Adrenal gland (tissue), 5 donors: ENCODE results near the gene CFAP58.

Source experiments
- CTCF ChIP-seq, 6 experiments: fragments of 450-650 bp in 4 of 6; fragments of 200-600 bp in 2 of 6; sonication (generic) in 1 of 6; IDR thresholded peaks; 1 replicate in 5 of 6; 2 replicates in 1 of 6; pipeline versions ENCODE4 v1.5.1 to v1.8.0; 2016 to 2021; ENCODE audit warnings: antibody characterized with exemption in 6 of 6, mild to moderate bottlenecking in 2 of 6, moderate library complexity in 1 of 6
- POLR2A ChIP-seq, 2 donors: fragments of 450-650 bp; IDR thresholded peaks; one replicate each; pipeline ENCODE4 v1.6.1; 2017; ENCODE audit warnings: antibody characterized with exemption in 2 of 2, mild to moderate bottlenecking in 2 of 2, moderate library complexity in 1 of 2
- donor health status: DM: no; HTN: no; CAD: no.

GRCh38 chr10:104345941-104346340 is 7.7 kb upstream of the CFAP58 start:
- TF ChIP-seq POLR2A (IDR thresholded peaks at IDR 0.05) (no peak), CTCF (IDR thresholded peaks at IDR 0.05) (no peak)
